GM20000 (cell line): ENCODE measurements around the gene VAV3.

Source experiments
- DNase-seq: peaks from one replicate; pipeline ENCODE4 v3.0.0; 2012; ENCODE audit warnings: low spot score
- TF ChIP-seq, protein P1 (sequence below): IDR thresholded peaks from 2 replicates; pipeline ENCODE4 v1.5.1; 2012; ENCODE audit warnings: mild to moderate bottlenecking, control low read depth; ENCODE audit errors: extremely low read depth, missing control alignments

Gene VAV3

DNA sequence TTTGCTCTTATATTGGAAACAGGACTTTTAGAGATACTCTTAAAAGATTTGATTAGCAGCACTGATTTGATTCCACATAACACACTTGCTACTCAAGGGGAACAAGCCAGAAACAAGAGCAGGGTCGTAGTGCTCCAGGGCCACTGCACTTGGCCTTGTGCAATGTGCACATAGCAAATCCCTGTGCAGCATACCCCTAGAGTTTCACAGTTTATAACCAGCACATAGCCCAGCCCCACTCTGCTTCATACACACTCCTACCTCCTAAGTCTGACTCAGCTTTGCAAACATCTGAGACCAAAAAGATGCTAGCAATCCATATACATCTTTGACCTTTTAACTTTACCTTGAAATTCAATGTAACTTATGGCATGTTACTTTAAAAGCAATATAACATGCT lies 157.6 kb downstream of the VAV3 start:
- TF ChIP-seq, protein P1, sequence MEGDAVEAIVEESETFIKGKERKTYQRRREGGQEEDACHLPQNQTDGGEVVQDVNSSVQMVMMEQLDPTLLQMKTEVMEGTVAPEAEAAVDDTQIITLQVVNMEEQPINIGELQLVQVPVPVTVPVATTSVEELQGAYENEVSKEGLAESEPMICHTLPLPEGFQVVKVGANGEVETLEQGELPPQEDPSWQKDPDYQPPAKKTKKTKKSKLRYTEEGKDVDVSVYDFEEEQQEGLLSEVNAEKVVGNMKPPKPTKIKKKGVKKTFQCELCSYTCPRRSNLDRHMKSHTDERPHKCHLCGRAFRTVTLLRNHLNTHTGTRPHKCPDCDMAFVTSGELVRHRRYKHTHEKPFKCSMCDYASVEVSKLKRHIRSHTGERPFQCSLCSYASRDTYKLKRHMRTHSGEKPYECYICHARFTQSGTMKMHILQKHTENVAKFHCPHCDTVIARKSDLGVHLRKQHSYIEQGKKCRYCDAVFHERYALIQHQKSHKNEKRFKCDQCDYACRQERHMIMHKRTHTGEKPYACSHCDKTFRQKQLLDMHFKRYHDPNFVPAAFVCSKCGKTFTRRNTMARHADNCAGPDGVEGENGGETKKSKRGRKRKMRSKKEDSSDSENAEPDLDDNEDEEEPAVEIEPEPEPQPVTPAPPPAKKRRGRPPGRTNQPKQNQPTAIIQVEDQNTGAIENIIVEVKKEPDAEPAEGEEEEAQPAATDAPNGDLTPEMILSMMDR, result no peak

DNA sequence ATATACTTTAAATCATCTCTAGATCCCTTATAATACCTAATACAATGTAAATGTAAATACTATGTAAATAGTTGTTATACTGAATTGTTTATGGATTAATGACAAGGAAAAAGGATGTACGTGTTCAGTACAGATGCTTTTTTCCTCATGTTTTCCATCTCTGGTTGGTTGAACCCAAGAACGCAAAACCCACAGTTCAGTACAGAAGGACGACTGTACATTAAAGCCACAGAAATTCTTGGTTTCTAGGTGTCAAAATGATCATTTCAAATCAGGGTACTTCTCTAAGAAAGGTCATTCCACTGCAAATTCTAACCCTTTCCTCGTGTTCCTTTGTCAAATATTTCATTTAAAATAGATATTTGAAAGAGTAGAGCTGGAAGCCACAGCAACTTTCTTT lies 158.1 kb downstream of the VAV3 start:
- TF ChIP-seq, protein P1, result no peak
- DNase-seq, result no peak

More for the DNA sequence above, 157.6 kb downstream of the VAV3 start:
- DNase-seq, result no peak

DNA sequence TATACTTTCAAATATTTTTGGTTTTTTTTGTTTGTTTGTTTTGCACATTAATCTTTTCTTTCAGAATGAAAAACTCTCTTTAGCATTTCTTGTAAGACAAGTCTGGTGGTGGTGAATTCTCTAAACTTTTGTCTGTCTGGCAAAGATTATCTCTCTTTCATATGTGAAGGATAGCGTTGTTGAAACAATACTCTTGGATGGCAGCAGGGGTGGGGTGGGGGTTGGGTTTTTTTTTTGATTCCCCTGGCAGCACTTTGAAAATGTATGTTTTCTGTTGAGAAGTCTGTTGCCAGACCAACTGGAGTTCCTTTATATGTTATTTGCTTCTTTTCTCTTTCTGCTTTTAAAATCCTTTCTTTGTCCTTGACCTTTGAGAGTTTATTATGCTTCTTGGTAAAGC lies 160.2 kb downstream of the VAV3 start:
- TF ChIP-seq, protein P1, result no peak
- DNase-seq, result no peak

DNA sequence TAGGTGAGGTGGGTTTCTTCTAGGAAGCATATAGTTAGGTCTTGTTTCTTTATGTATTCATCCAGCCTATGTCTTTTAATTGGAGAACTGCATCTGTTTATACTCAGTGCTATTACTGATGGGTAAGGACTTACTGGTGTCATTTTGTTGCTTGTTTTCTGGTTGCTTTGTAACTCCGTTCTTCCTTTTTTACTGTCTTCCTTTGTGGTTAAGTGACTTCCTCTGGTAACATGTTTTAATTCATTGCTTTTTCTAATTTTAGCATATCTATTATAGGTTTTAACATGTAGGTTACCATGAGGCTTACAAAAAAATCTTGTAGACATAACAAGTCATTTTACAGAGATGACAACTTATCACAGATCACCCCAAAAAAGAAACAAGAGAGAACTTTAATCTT lies 160.8 kb downstream of the VAV3 start:
- no peak for DNase-seq
- TF ChIP-seq, protein P1, result no peak

DNA sequence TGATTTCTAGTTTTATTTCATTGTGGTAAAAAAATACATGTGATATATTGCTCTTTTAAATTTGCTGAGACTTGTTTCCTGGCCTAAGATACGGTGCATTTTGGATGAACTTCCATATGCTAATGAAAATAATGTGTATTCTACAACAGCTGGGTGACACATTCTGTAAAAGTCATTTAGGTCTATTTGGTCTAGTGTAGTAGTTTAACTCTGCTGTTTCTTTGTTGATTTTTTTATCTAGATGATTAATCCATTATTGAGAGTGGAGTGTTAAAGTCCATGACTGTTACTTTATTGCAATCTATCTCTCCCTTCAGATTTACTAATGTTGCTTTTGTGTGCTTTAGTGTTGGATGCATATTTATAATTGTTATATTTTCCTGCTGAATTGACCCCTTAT lies 161.4 kb downstream of the VAV3 start:
- TF ChIP-seq, protein P1, result no peak
- no peak for DNase-seq

DNA sequence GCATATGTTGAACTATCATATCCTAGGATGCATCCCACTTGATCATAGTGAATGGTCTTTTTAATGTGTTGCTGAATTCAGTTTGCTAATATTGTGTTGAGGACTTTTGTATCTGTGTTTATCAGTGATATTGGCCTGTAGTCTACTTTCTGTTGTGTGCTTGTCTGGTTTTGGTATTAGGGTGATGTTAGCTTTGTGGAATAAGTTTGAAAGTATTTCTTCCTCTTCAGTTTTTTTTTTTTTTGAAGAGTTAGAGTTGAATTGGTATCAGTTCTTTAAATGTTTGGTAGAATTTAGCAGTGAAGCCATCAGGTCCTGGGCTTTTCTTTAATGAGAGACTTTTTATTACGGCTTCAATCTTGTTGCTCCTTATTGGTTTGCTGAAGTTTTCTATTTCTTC lies 162.3 kb downstream of the VAV3 start:
- no peak for DNase-seq
- TF ChIP-seq, protein P1, result no peak

DNA sequence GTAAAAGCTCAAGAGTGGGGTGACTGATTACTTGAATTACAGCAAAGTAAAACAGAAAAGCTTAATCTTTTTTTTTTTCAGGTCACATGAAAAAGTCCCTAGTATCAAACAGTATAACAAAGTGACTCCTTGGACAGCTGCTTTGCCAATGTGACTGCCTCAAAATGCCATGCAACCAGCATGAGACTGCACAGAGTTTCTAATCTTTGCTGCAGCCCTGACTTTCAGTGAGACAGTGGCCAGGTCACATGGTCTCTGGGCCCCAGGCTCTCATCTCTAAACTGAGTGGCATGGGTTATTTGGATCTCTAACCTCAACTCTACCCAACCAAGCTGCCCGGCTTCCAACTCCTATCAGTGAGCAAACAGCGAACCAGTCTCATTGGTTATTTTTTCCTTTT lies 169.0 kb downstream of the VAV3 start:
- TF ChIP-seq, protein P1, result no peak

More for the DNA sequence above, 169.0 kb downstream of the VAV3 start:
- no peak for DNase-seq
